Choroid plexus epithelial cell (primary cell): ENCODE results near the gene TBCC.
"Not testable (repeated sequence)": the region's sequence is repeated elsewhere in the genome, so short reads cannot be mapped to it uniquely, and the experiment has no call there.

Experiments used
- DNase-seq: peaks from one replicate; pipeline ENCODE4 v3.0.0-alpha.2; 2010; ENCODE audit warnings: low read depth
- H3K4me3 ChIP-seq: 2 replicates; pipeline ENCODE4 v1.5.1; 2011; ENCODE audit warnings: low read depth, mild to moderate bottlenecking, control low read depth, low read length, moderate library complexity
- CTCF ChIP-seq: conservative IDR thresholded peaks from 2 replicates; pipeline ENCODE4 v1.5.1; 2011; ENCODE audit warnings: low read depth, mild to moderate bottlenecking, control low read depth, inconsistent platforms, low read length, moderate library complexity

TBCC gene

GRCh38 chr6:42781546-42781795 is 35.6 kb upstream of the TBCC start:
- no peak for TF ChIP-seq CTCF
- peak overlapping the region; percentile 91 for H3K4me3 ChIP-seq
- DNase-seq, result peak; percentile 38

- no peak for TF ChIP-seq CTCF
- DNase-seq, result no peak
- no peak overlapping the region for H3K4me3 ChIP-seq
Observed at GRCh38 chr6:42779521-42779920, 33.6 kb upstream of the TBCC start.

- no peak for DNase-seq
- no peak overlapping the region for H3K4me3 ChIP-seq
- TF ChIP-seq CTCF, result no peak
Observed at GRCh38 chr6:42778122-42778521, 32.2 kb upstream of the TBCC start.

- TF ChIP-seq CTCF, result no peak
- no peak overlapping the region for H3K4me3 ChIP-seq
- DNase-seq, result peak; percentile 82
Observed at GRCh38 chr6:42777126-42777822, 31.4 kb upstream of the TBCC start.

GRCh38 chr6:42774821-42775487 is 29.1 kb upstream of the TBCC start:
- DNase-seq, H3K4me3 ChIP-seq: not testable (repeated sequence)

GRCh38 chr6:42774201-42774600 is 28.3 kb upstream of the TBCC start:
- H3K4me3 ChIP-seq, result no peak overlapping the region
- DNase-seq, result no peak
- TF ChIP-seq CTCF, result no peak

GRCh38 chr6:42771741-42772100 is 25.8 kb upstream of the TBCC start:
- H3K4me3 ChIP-seq, result no peak overlapping the region
- DNase-seq, result no peak
- no peak for TF ChIP-seq CTCF

GRCh38 chr6:42769836-42770235 is 23.9 kb upstream of the TBCC start:
- no peak for DNase-seq
- H3K4me3 ChIP-seq, result no peak overlapping the region
- TF ChIP-seq CTCF, result no peak
